ENCODE measurements around the gene CIB4.

- no peak for TF ChIP-seq ZC3H8 (IDR thresholded peaks at IDR 0.05)
- TF ChIP-seq ZKSCAN8 (CRISPR knock-in tag; IDR thresholded peaks at IDR 0.05) = no peak
- no peak for TF ChIP-seq GATAD2A (IDR thresholded peaks at IDR 0.05)
- TF ChIP-seq PML (IDR thresholded peaks at IDR 0.05; ENCODE audit: low read length) = no peak
- no peak for TF ChIP-seq AFF1 (IDR thresholded peaks at IDR 0.05; ENCODE audit: low read depth in 1 of 2, partially characterized antibody in 2 of 2)
- no peak for TF ChIP-seq NFXL1 (CRISPR knock-in tag; IDR thresholded peaks at IDR 0.05)
- TF ChIP-seq CAMTA2 (CRISPR knock-in tag; conservative IDR thresholded peaks at IDR 0.05) = no peak
- TF ChIP-seq NR1H2 (CRISPR knock-in tag; IDR thresholded peaks at IDR 0.05) = no peak
- TF ChIP-seq DNMT1 (IDR thresholded peaks at IDR 0.05) = no peak
Measured at GRCh38 chr2:26580151-26580550, 61.0 kb downstream of the CIB4 start.
